Stimulated activated CD4-positive, alpha-beta T cell treated with anti-CD3 and anti-CD28 coated beads, Interleukin-12 subunit alpha, Interleukin-12 subunit beta, amount 100 ng/mL, for 48 hours (primary cell): Measurements from ENCODE around the gene CDC123.
"Not testable (repeated sequence)": the region's sequence is repeated elsewhere in the genome, so short reads cannot be mapped to it uniquely, and the experiment has no call there.

Experiments used
- DNase-seq, 3 donors: peaks; one replicate each; pipeline ENCODE4 v3.0.0-alpha.2; 2020; ENCODE audit warnings: low read depth in 2 of 3, low spot score in 1 of 3

The CDC123 gene

DNA sequence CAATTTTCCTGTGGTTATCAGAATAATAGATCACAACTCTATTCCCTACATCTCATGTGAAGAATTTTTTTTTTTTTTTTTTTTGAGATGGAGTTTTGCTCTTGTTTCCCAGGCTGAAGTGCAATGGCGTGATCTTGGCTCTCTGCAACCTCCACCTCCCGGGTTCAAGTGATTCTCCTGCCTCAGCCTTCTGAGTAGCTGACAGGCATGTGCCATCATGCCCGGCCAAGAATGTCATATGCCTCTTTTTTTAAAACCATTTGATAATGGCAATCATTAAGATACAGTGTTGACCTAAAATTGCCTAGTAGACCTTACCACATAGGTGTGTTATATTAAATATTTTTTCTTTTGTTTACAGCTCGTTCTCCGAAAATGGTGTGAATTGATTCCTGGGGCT lies 38.7 kb downstream of the CDC123 start:
- DNase-seq: not testable (repeated sequence)

DNA sequence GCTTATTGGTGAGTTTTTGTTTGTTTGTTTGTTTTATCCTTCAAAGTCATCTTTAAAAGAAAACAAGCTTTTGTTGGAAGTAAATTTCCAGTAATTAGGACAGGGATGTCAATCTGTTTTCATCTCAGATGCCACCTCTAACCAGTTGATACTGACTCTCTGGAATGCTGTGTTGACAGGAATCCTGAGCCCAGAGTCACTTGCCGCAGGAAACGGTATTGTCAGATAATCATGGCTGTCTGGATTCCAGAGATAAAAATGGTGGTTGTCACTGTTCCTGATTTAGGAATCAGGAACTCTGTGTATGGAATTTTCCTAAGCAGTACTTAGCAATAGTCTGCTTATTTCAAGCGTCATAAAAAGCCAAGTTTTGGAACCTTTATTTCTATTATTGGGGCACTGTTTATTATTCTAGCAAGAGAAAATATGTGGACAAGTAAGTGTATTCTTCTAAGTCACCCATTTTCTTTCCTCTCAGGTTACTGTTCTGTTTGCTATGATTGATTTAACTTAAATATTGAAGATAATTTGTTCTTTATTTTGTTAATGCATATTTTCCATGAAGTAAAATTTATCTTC lies 39.2 kb downstream of the CDC123 start:
- DNase-seq: no peak

DNA sequence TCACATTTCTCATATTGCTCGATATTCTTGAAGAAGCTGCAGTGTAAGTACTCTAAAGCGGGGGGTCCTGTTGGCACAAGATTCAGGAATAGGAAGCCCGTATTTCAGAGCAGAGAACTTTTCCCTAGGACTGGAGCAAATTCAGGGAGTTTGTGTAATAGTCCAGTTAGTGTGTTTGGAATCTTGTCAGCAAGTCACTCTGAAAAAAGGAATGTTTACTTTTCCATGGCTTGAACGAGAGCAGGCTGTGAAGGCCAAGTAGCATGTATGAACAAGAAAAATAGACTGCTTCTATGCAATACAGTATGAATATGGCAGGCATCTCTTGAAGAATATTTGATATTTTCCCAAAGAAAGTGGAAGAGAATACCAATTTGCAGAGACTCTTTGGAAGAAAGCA lies 39.8 kb downstream of the CDC123 start:
- DNase-seq: no peak

DNA sequence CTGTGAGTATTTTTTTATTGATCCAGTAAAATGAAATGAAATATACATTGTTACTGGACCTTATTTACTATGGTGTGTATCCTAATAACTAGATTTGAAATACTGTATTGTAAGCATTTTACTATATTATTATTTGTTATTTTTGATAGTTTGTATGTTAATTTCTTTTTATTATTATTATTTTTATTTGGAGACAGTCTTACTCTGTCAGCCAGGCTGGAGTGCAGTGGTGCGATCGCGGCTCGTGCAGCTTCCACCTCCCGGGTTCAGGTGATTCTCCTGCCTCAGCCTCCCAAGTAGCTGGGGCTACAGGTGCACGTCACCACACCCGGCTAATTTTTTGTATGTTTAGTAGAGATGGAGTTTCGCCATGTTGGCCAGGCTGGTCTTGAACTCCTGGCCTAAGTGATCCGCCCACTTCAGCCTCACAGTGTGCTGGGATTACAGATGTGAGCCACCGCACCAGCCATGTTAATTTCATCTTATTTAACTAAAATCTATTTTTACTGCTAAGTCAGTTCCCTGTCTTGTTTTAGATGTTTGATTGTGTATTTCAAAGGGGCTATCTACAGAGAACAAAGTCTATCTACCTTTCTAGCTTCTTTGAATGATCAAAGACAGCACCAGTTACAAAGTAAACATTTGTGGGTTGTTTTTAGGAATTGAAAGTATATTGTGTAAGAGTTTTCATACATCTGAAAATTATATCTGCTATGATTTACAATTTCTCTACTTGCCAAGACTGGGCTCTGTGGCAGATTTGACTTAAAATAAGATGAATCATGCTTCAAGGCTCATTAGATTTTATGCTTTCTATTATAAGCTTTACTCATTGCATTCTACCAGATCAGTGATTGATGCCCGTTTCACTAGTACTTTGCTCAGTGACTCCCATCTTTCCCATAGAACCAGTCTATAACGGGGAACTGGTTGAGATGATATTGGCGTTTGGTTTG lies 41.6 kb downstream of the CDC123 start:
- no peak for DNase-seq

DNA sequence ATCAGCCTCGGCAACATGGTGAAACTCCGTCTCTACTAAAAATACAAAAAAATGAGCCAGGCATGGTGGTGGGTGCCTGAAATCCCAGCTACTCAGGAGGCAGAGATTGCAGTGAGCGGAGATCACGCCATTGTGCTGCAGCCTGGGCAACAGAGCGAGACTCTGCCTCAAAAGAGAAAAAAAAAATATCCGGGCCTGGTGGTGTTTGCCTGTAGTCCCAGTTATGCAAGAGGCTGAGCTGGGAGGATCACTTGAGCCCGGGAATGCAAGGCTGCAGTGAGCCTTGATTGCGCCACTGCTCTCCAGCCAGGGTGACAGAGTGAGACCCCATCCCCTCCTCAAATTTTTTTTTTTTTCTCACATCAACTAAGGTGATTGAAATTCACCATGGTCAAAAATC lies 42.8 kb downstream of the CDC123 start:
- DNase-seq: no peak

DNA sequence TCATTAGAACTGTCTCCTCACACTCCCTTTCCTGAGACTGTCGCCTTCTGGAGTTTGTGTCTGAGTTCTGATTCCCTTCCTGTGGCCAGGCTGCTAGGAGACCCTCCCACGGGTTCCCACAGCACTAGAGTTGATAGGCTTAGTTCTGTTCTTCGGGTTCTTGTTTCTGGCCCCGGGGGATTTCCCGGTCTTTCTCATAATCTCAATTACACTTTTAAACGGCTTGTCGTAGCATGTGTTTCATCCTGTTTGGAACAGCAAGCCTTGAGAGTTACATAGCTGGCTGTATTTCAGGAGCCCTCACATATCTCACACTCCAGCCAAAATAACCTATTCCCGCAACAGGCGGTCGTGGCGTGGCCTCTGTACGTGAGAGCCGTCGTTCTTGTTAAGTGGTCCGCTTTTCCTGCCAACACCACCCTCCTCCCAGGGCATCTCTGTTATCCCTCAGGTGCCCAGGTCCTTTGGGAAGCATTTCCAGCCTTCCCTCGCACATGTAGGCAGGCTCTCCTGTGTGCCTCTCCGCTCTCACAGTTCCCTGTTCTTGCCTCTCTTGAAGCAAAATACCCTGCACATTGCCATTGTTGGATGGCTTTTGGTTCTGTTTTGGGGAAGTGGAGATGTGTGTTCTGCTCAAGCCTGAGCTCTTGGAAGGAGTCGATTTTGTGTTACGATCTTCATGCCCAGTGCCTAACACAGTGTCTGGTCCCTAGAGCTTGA lies 46.0 kb downstream of the CDC123 start:
- peak; percentile 35 to 77 (median 61) for DNase-seq

DNA sequence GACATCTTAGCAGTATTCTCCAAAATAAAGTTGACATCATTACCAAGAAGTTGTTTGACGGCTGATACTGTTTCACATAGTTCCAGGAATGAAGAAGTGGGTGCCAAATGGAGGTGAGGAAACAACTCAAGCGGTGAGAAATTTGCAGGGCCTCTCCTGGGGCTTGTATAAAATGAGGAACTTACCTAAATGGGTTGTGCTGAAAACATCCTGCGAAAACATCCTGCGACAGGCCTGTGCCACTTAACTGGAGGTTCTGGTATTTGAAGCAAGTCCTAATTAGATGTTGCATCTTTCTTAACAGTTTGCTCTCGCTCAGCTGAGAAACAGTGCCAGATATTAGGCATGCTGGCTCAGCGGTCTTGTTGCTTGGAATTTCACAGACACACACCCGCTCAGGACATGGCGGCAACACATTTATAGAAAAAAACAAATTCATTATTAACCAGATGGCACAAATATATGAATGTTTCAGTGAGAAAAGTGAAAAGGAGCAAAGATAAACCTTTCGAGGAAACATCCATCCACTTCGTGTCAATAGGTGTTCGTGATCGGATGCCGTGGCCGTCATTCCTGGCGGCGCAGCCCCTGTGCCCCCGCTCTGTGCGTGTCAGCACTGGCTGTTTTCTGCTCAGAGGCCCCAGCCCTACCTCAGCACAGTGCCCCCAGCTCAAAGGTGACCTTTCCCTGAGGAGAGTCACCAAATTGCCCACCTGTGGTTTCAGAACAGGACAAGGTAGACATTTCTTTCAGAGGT lies 48.1 kb downstream of the CDC123 start:
- no peak for DNase-seq

DNA sequence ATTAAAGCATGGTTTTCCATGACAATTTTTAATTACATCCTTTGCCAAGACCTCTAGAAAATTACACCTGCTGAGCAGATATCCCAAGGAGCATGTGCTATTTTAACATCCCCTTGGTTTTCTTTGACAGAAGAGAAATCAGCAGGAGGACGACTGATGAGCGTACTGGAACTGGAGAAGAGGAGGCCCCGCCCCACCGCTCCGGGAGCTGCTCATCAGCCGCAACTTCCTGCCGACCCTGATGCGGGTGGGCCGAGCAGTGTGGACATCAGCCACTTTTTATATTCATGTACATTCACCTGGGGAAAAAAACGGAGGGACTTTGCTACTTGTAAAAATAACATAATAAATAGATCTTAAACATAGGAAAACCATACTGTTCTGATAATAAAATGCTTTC lies 54.2 kb downstream of the CDC123 start:
- no peak for DNase-seq

DNA sequence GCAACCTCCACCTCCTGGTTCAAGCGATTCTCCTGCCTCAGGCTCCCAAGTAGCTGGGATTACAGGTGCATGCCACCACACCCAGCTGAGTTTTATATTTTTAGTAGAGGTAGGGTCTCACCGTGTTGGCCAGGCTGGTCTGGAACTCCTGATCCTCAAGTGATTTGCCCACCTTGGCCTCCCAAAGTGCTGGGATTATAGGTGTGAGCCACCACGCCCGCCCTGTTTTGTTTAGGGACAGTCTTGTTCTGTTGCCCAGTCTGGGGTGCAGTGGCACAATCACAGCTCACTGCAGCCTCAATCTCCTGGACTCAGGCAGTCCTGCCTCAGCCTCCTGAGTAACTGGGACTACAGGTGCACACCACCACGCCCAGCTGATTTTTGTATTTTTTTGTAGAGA lies 54.7 kb downstream of the CDC123 start:
- not testable (repeated sequence) for DNase-seq

DNA sequence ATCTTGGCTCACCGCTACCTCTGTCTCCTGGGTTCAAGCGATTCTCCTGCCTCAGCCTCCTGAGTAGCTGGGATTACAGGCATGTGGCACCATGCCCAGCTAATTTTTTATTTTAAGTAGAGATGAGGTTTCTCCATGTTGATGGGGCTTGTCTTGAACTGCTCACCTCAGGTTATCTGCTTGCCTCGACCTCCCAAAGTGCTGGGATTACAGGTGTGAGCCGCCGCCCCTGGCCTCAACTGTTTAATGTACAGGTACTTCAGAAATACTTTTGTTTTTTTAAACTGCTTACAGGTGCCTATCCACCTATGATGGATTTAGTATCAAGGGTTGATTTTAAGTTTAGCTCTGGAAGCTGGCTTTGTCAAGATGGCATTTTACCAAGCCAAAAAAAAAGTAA lies 55.6 kb downstream of the CDC123 start:
- DNase-seq: no peak

DNA sequence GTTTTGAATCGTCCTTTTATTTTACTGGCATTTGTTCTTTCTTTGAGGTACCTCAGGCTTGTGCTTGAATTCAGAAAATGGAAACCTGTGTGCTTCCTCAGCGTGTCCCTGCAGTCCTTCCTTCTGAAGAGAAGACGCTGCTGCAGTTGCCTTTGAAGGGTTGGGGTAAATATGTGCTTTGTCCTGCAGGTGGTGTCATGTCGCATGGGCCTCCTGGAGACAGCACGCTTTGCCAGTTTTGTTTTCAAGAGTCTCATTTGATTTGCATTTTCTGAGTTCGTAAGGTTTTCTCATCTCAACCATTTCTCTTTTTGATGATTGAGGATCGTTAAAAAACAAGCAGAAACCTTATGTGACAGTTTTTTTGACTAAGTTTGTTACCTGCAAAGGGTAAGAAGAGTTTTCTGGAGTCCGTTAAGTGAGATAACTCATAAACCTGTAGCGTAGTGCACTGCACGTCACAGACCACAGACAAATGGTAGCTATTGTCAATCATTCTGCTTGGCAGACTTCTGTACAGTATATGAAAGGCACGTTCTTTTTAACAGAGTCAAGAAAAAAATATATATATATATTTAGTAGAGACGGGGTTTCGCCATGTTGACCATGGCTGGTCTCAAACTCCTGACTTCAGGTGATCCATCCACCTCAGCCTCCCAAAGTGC lies 57.0 kb downstream of the CDC123 start:
- no peak for DNase-seq

DNA sequence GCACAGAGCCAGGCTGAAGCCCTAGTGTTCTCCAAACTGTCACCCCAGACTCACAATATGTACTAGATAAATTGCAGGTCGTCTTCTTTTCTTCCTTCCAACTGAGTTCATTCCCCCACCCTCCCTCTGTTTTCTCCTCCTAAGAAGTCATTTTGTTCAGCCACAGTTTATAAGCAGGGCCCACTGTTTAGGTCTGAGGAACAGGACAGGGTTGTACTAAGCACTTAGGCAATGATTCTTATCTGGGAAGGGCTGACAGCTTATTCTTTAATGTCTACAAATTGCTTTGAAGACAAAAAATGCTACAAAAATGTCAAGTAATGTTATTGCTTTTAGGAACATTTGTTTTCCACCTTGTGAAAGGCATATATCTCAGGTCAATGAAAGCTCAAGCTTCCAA lies 59.1 kb downstream of the CDC123 start:
- no peak for DNase-seq

DNA sequence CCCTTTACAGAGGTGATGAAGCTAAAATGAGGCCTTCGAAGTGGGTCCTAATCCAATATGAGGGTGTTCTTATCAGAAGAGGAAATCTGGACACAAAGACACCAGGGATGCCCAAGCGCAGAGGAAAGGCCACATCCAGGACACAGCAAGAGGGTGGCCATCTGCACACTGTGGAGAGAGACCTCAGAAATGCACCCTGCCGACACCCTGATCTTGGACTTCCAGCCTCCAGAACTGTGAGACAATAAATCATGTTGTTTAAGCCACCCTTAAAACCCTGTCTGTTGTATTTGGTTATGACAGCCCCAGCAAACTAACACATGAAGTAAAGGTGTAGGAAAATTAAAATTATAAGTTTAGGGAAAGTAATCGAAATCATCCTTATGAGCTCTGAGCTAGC lies 64.0 kb downstream of the CDC123 start:
- no peak for DNase-seq

DNA sequence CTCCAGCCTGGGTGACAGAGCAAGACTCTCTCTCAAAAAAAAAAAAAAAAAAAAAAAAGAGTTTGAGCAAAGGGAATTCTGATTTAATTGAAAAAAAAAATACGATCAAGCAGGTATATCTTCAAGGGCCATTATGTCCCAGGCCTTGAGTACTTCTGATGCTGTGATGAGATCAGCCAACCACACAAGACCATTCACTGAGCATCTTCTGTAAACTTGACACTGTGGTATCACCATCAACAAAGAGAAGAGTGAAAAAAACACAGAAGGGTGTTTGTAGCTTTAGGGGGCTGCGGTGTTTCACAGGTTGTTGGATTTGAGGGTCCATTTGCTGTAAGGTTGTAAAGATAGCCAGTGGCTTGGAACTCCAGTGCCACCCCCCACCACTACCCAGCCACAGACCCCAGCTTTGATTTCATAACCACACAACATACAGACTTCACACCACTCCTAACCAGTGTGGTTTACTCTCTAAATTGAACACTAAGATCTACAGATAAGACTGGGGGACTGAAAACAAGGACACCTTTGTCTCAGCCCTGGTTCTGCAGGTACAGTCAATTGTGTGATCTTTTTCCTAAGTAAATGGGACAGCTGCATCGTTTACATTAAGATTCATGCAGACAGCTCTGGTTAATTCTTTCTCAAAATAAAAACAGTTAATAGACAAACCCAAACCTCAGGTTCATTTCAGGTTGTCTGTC lies 66.4 kb downstream of the CDC123 start:
- no peak for DNase-seq

DNA sequence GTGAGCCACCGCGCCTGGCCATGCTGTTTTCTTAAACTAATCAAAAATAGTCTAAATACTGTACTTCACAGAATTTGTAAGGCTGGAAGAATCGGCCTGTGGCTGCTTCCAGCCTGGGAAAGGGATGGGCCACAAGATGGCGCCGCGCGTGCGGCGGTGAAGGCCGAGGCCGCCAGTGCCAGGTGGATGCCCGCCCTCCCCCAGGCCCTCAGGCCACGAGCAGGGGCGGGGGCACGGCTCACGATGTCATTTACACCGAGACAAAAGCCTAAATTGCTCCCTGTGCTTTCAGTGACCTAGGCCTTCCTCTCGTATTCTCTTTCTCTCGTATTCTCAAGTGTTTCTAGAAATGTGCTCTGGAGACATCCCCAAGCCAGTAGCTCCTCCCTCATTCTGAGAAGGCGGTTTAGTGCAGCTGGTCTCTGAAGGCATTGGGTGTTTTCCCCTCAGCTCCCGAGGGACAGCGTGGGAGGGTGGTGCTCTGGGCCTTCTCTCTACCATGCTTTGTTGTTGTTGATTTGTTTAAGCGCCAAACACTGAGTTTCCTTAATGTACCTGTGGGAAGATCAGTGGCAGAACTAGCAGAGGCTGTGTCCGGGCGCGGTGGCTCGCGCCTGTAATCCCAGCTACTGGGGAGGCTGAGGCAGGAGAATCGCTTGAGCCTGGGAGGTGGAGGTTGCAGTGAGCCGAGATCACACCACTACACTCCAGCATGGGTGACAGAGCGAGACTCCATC lies 68.4 kb downstream of the CDC123 start:
- peak; percentile 53 to 74 (median 64) for DNase-seq

DNA sequence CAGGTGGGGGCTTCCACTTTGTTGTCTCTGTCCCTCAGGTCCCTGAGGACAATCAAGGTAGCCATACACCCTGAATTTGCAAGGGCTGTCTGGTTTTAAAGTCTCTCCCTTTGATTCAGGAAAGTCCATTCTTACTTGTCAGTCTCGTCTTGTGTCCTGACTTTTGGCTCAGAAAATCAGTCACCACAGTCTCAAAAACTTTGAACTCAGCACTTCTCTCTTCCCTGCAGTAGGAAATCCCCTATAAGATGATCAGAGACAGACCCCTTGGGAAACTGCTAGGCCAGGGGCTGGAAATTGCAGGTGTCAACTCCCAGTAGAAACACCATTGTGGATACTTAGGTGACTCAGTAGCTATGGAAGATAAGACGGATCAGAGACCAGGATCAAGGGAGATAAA lies 73.1 kb downstream of the CDC123 start:
- DNase-seq: no peak

DNA sequence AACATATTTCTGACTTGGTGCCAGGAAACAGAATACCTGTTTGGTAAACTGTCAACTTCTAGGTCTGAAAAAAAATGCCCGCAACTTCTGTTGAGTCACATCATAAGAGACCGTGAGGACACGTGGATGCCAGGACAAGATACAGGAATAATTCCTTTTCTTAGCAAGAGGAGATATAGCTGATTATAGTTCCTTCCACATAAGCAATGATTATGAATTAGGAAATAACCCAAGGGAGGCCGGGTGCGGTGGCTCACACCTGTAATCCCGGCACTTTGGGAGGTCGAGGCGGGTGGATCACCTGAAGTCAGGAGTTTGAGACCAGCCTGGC lies 75.2 kb downstream of the CDC123 start:
- DNase-seq: no peak

DNA sequence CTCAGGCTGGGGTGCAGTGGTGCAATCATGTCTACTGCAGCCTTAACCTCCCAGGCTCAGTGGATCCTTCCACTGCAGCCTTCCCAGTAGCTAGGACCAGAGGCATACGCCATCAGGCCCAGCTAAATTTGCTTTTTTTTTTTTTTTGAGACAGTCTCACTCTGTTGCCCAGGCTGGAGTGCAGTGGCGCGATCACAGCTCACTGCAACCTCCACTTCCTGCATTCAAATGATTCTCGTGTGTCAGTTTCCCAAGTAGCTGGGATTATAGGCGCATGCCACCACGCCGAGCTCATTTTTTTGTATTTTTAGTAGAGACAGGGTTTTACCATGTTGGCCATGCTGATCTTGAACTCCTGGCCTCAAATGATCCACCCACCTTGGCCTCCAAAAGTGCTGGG lies 81.9 kb downstream of the CDC123 start:
- DNase-seq: not testable (repeated sequence)

DNA sequence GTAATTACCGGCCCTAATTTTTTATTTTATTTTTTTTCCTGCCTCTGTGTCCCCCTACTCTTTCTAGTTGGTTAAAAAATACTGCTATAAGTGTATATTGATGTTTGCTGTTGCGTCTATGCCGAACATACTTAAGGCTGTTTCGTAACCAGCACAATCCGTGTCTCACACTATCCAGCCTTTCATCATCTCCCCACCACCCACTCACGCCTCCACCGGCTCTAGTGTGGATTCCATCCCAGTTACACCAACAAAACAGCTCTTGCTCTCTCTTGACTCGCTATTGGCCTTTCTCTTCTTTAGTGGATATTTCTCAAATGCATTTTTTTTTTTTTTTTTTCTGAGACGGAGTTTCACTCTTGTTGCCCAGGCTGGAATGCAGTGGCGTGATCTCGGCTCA lies 83.3 kb downstream of the CDC123 start:
- no peak for DNase-seq

DNA sequence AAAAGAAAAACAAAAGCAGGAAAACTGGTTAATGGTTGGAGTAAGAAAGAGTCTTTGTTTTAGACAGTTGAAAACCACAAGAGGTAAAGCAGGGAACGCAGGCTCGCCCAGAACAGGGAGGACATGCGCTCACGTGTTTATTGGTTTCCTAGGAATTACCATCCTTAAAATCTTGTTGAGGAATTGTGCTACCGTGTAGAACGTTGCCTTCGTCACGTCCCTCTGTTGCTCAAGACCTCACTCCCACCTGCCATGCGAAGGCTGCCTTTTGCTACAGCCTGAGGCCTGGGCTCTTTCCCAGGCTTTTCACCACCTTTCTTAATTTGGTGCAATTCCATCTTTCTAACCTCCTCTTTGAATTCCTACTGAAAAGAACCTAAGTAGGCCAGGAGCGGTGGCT lies 91.8 kb downstream of the CDC123 start:
- DNase-seq: no peak
